Measurements from ENCODE around the gene GSG1L. TPM values are rescaled to one million over a fixed set of nuclear protein-coding genes. Genes with fewer than 3 reads are reported as not detected.

The GSG1L gene
- total RNA-seq, 1 experiment from 2014 or later: not detected

GRCh38 chr16:28089205-28089991 is 25.9 kb upstream of the GSG1L start:
- no peaks in the 10 kb centered on the region for H3K79me2 ChIP-seq (ENCODE audit: low read length)
- H3K36me3 ChIP-seq (ENCODE audit: insufficient read depth, low read length): peaks cover 3% of the 10 kb centered on the region; the same call in 1 of the 2 replicates
- H2AFZ ChIP-seq (ENCODE audit: low read length): no peak overlapping the region
- peaks cover 21% of the 10 kb centered on the region; the same call in 1 of the 2 replicates for H4K20me1 ChIP-seq (ENCODE audit: insufficient read depth, low read depth, low read length)
- no peak overlapping the region for H3K4me2 ChIP-seq (ENCODE audit: low read depth, low read length, poor library complexity, severe bottlenecking)
- no peak overlapping the region for H3K4me3 ChIP-seq (ENCODE audit: low read length)
- H3K27me3 ChIP-seq (ENCODE audit: low read length): no peaks in the 10 kb centered on the region
- DNase-seq: no peak
- H3K27ac ChIP-seq (ENCODE audit: low read length): no peak overlapping the region
- no peaks in the 10 kb centered on the region for H3K4me1 ChIP-seq (ENCODE audit: low read length)
- H3K9me3 ChIP-seq (ENCODE audit: low read length): no peaks in the 10 kb centered on the region
- no peak overlapping the region for H3K9ac ChIP-seq (ENCODE audit: low read length)
- no peaks in the 10 kb centered on the region for H3K9me2 ChIP-seq (replicated peaks; ENCODE audit: insufficient read depth, low read length)

GRCh38 chr16:28087675-28088300 is 24.3 kb upstream of the GSG1L start:
- no peaks in the 10 kb centered on the region for H3K79me2 ChIP-seq (ENCODE audit: low read length)
- peak; percentile 49 for DNase-seq
- H3K4me1 ChIP-seq (ENCODE audit: low read length): no peaks in the 10 kb centered on the region
- no peaks in the 10 kb centered on the region for H3K36me3 ChIP-seq (ENCODE audit: insufficient read depth, low read length)
- no peak overlapping the region for H2AFZ ChIP-seq (ENCODE audit: low read length)
- H3K9me2 ChIP-seq (replicated peaks; ENCODE audit: insufficient read depth, low read length): no peaks in the 10 kb centered on the region
- H3K4me2 ChIP-seq (ENCODE audit: low read depth, low read length, poor library complexity, severe bottlenecking): no peak overlapping the region
- H3K27me3 ChIP-seq (ENCODE audit: low read length): no peaks in the 10 kb centered on the region
- no peak overlapping the region for H3K4me3 ChIP-seq (ENCODE audit: low read length)
- H4K20me1 ChIP-seq (ENCODE audit: insufficient read depth, low read depth, low read length): peaks cover 21% of the 10 kb centered on the region; the same call in 1 of the 2 replicates
- no peak overlapping the region for H3K9ac ChIP-seq (ENCODE audit: low read length)
- no peaks in the 10 kb centered on the region for H3K9me3 ChIP-seq (ENCODE audit: low read length)
- H3K27ac ChIP-seq (ENCODE audit: low read length): no peak overlapping the region

GRCh38 chr16:28087140-28087660 is 23.7 kb upstream of the GSG1L start:
- H3K9me2 ChIP-seq (replicated peaks; ENCODE audit: insufficient read depth, low read length): no peaks in the 10 kb centered on the region
- H4K20me1 ChIP-seq (ENCODE audit: insufficient read depth, low read depth, low read length): peaks cover 21% of the 10 kb centered on the region; the same call in 1 of the 2 replicates
- no peaks in the 10 kb centered on the region for H3K9me3 ChIP-seq (ENCODE audit: low read length)
- H3K4me1 ChIP-seq (ENCODE audit: low read length): no peaks in the 10 kb centered on the region
- H2AFZ ChIP-seq (ENCODE audit: low read length): no peak overlapping the region
- H3K79me2 ChIP-seq (ENCODE audit: low read length): no peaks in the 10 kb centered on the region
- H3K9ac ChIP-seq (ENCODE audit: low read length): no peak overlapping the region
- DNase-seq: no peak
- H3K27me3 ChIP-seq (ENCODE audit: low read length): no peaks in the 10 kb centered on the region
- no peak overlapping the region for H3K4me3 ChIP-seq (ENCODE audit: low read length)
- no peaks in the 10 kb centered on the region for H3K36me3 ChIP-seq (ENCODE audit: insufficient read depth, low read length)
- H3K4me2 ChIP-seq (ENCODE audit: low read depth, low read length, poor library complexity, severe bottlenecking): no peak overlapping the region
- no peak overlapping the region for H3K27ac ChIP-seq (ENCODE audit: low read length)

GRCh38 chr16:28086186-28087139 is 22.9 kb upstream of the GSG1L start:
- Histone ChIP-seq H3K27ac (ENCODE audit: low read length) (no peak overlapping the region), H3K9me3 (ENCODE audit: low read length) (no peaks in the 10 kb centered on the region), H3K36me3 (ENCODE audit: insufficient read depth, low read length) (no peaks in the 10 kb centered on the region), H4K20me1 (ENCODE audit: insufficient read depth, low read depth, low read length) (peaks cover 18% of the 10 kb centered on the region; the same call in 1 of the 2 replicates), H3K9ac (ENCODE audit: low read length) (no peak overlapping the region), H3K79me2 (ENCODE audit: low read length) (no peaks in the 10 kb centered on the region), H3K4me3 (ENCODE audit: low read length) (no peak overlapping the region), H2AFZ (ENCODE audit: low read length) (no peak overlapping the region), H3K9me2 (replicated peaks; ENCODE audit: insufficient read depth, low read length) (no peaks in the 10 kb centered on the region), H3K4me2 (ENCODE audit: low read depth, low read length, poor library complexity, severe bottlenecking) (no peak overlapping the region), H3K27me3 (ENCODE audit: low read length) (no peaks in the 10 kb centered on the region), H3K4me1 (ENCODE audit: low read length) (no peaks in the 10 kb centered on the region)
- no peak for DNase-seq

GRCh38 chr16:28085389-28086171 is 22.1 kb upstream of the GSG1L start:
- H3K4me3 ChIP-seq (ENCODE audit: low read length): no peak overlapping the region
- no peak for DNase-seq
- no peak overlapping the region for H2AFZ ChIP-seq (ENCODE audit: low read length)
- no peaks in the 10 kb centered on the region for H3K79me2 ChIP-seq (ENCODE audit: low read length)
- H3K9me3 ChIP-seq (ENCODE audit: low read length): no peaks in the 10 kb centered on the region
- no peak overlapping the region for H3K9ac ChIP-seq (ENCODE audit: low read length)
- H3K4me2 ChIP-seq (ENCODE audit: low read depth, low read length, poor library complexity, severe bottlenecking): no peak overlapping the region
- peaks cover 18% of the 10 kb centered on the region; the same call in 1 of the 2 replicates for H4K20me1 ChIP-seq (ENCODE audit: insufficient read depth, low read depth, low read length)
- no peaks in the 10 kb centered on the region for H3K4me1 ChIP-seq (ENCODE audit: low read length)
- H3K36me3 ChIP-seq (ENCODE audit: insufficient read depth, low read length): no peaks in the 10 kb centered on the region
- no peaks in the 10 kb centered on the region for H3K9me2 ChIP-seq (replicated peaks; ENCODE audit: insufficient read depth, low read length)
- no peaks in the 10 kb centered on the region for H3K27me3 ChIP-seq (ENCODE audit: low read length)
- H3K27ac ChIP-seq (ENCODE audit: low read length): no peak overlapping the region

GRCh38 chr16:28084209-28084608 is 20.7 kb upstream of the GSG1L start:
- H3K4me1 ChIP-seq (ENCODE audit: low read length): no peaks in the 10 kb centered on the region
- H3K27me3 ChIP-seq (ENCODE audit: low read length): no peaks in the 10 kb centered on the region
- H3K9me2 ChIP-seq (replicated peaks; ENCODE audit: insufficient read depth, low read length): no peaks in the 10 kb centered on the region
- no peak overlapping the region for H2AFZ ChIP-seq (ENCODE audit: low read length)
- H3K27ac ChIP-seq (ENCODE audit: low read length): no peak overlapping the region
- no peak overlapping the region for H3K4me2 ChIP-seq (ENCODE audit: low read depth, low read length, poor library complexity, severe bottlenecking)
- no peaks in the 10 kb centered on the region for H3K9me3 ChIP-seq (ENCODE audit: low read length)
- DNase-seq: no peak
- H3K79me2 ChIP-seq (ENCODE audit: low read length): no peaks in the 10 kb centered on the region
- H4K20me1 ChIP-seq (ENCODE audit: insufficient read depth, low read depth, low read length): peaks cover 9% of the 10 kb centered on the region; the same call in 1 of the 2 replicates
- no peak overlapping the region for H3K4me3 ChIP-seq (ENCODE audit: low read length)
- no peak overlapping the region for H3K9ac ChIP-seq (ENCODE audit: low read length)
- H3K36me3 ChIP-seq (ENCODE audit: insufficient read depth, low read length): no peaks in the 10 kb centered on the region

- no peak overlapping the region for H3K27ac ChIP-seq (ENCODE audit: low read length)
- no peaks in the 10 kb centered on the region for H3K36me3 ChIP-seq (ENCODE audit: insufficient read depth, low read length)
- H3K4me3 ChIP-seq (ENCODE audit: low read length): no peak overlapping the region
- no peaks in the 10 kb centered on the region for H3K79me2 ChIP-seq (ENCODE audit: low read length)
- peaks cover 5% of the 10 kb centered on the region; the same call in 1 of the 2 replicates for H4K20me1 ChIP-seq (ENCODE audit: insufficient read depth, low read depth, low read length)
- H3K9me3 ChIP-seq (ENCODE audit: low read length): no peaks in the 10 kb centered on the region
- no peaks in the 10 kb centered on the region for H3K27me3 ChIP-seq (ENCODE audit: low read length)
- no peak overlapping the region for H3K4me2 ChIP-seq (ENCODE audit: low read depth, low read length, poor library complexity, severe bottlenecking)
- H2AFZ ChIP-seq (ENCODE audit: low read length): no peak overlapping the region
- no peaks in the 10 kb centered on the region for H3K9me2 ChIP-seq (replicated peaks; ENCODE audit: insufficient read depth, low read length)
- H3K9ac ChIP-seq (ENCODE audit: low read length): no peak overlapping the region
- DNase-seq: no peak
- H3K4me1 ChIP-seq (ENCODE audit: low read length): no peaks in the 10 kb centered on the region
Measured at GRCh38 chr16:28082624-28083023, 19.1 kb upstream of the GSG1L start.
